Endothelial cell of umbilical vein (primary cell): Measurements from ENCODE around the gene KIF24.

ENCODE experiments used
- CTCF ChIP-seq, 2 donors: IDR thresholded peaks; 1 replicate in 1 of 2; 2 replicates in 1 of 2; pipeline ENCODE4 v1.5.1; 2011; ENCODE audit warnings: low read length in 2 of 2, mild to moderate bottlenecking in 2 of 2, moderate library complexity in 2 of 2, control low read depth in 1 of 2, inconsistent platforms in 1 of 2, low read depth in 1 of 2; ENCODE audit not compliant: insufficient read depth in 1 of 2; ENCODE audit errors: extremely low read depth in 1 of 2
- MAX ChIP-seq: IDR thresholded peaks from 2 replicates; pipeline ENCODE4 v1.6.1; 2011; ENCODE audit not compliant: insufficient read depth, insufficient read length
- MYC ChIP-seq: IDR thresholded peaks from one replicate; pipeline ENCODE4 v1.6.1; 2011; ENCODE audit warnings: mild to moderate bottlenecking, low read depth, low read length
- POLR2A ChIP-seq: IDR thresholded peaks from 2 replicates; pipeline ENCODE4 v1.6.1; 2012; ENCODE audit warnings: low read depth, mild to moderate bottlenecking, control low read depth, low read length
- POLR2AphosphoS5 ChIP-seq: IDR thresholded peaks from 2 replicates; pipeline ENCODE4 v1.6.1; 2012; ENCODE audit warnings: low read depth, mild to moderate bottlenecking, control low read depth, low read length, moderate library complexity; ENCODE audit not compliant: insufficient read depth

GRCh38 chr9:34289159-34289558, 39.9 kb downstream of the KIF24 start:
- no peak for TF ChIP-seq CTCF (IDR thresholded peaks at IDR 0.05; ENCODE audit: extremely low read depth in 1 of 2, insufficient read depth in 1 of 2, low read depth in 1 of 2, low read length in 2 of 2)
- TF ChIP-seq POLR2AphosphoS5, result no peak
- no peak for TF ChIP-seq POLR2A
- no peak for TF ChIP-seq MAX
- TF ChIP-seq MYC, result no peak
